Esophagus squamous epithelium (tissue), 4 donors: Measurements from ENCODE around the gene KIF3C.

Source experiments
- CTCF ChIP-seq, 6 experiments: fragments of 450-650 bp in 4 of 6; fragments of 200-600 bp in 2 of 6; sonication (generic) in 2 of 6; IDR thresholded peaks; one replicate each; pipeline ENCODE4 v1.5.1; 2016 to 2019; ENCODE audit warnings: antibody characterized with exemption in 6 of 6, mild to moderate bottlenecking in 4 of 6, moderate library complexity in 4 of 6
- POLR2A ChIP-seq, 4 donors: fragments of 450-650 bp; IDR thresholded peaks; one replicate each; pipeline ENCODE4 v1.6.1; 2017; ENCODE audit warnings: antibody characterized with exemption in 4 of 4, mild to moderate bottlenecking in 4 of 4, moderate library complexity in 3 of 4

GRCh38 chr2:25976983-25977741 lies 5.1 kb downstream of the KIF3C start:
- no peak for TF ChIP-seq CTCF (IDR thresholded peaks at IDR 0.05)
- no peak for TF ChIP-seq POLR2A (IDR thresholded peaks at IDR 0.05)
